GM08714 (cell line): ENCODE measurements around the gene STEAP3.

ENCODE experiments used
- H3K4me3 ChIP-seq: fragments of 200-500 bp; sonication (Bioruptor generic); 2 replicates; pipeline ENCODE4 v1.5.1; 2014; ENCODE audit warnings: mild to moderate bottlenecking, low read length, inconsistent platforms
- ZNF274 ChIP-seq: IDR thresholded peaks from 2 replicates; pipeline ENCODE4 v1.6.1; 2012; ENCODE audit warnings: mild to moderate bottlenecking, low read depth, low read length

The STEAP3 gene

DNA sequence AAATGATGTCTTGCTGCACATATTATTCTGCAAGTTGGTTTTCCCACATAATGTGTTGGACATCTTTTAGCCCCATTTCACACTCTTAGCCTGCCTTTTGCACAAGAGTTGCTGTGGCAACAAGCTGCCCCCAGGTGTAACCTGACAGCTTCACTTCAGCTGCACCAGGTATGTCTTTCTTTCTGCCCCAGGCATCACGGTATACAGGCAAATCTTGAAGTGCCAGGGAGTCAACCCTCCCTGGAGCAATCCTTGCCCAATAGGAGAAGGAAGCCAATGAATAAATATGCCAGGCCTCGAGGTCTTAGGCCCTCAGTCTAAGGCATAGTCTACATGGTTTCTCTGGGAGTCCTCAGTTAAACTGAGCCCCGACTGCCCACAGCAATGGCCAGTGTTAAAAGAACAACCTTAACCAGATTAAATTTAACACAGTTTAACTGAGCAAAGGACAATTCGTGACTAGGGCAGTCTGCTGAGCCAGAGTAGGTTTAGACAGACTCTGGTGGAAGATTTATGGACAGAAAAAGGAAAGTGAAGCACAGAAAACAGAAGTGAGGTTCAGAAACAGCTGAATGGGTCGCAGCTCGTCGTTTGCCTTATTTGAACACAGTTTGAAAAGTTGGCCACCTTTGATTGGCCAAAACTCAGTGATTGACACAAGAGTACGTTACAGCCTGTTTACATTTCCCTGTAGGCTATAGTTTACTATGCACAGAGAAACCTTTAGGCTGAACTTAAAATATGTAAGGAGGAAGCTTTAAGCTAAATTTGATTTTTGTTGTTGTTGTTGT is 33.1 kb upstream of the STEAP3 start:
- no peak for TF ChIP-seq ZNF274
- no peak overlapping the region for H3K4me3 ChIP-seq

DNA sequence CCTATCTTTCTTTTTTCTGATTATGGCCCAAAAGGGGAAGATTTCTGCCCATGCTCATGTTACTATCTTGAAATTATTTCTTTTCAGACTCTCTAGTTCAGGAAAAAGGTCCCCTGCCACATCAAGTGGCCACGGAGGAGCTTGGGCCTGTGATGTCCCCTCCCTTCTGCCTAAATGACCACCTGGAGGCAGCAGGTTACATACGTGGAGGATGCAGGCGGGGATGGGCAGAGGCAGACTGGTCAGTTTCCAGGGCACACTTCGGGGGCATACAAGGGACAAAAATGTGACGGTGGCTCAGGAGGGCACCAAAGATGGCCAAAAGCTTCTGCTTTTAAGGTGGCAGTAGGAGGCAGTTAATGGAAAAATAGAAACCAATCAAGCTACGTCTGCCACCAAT is 30.7 kb upstream of the STEAP3 start:
- TF ChIP-seq ZNF274, result no peak
- no peak overlapping the region for H3K4me3 ChIP-seq

DNA sequence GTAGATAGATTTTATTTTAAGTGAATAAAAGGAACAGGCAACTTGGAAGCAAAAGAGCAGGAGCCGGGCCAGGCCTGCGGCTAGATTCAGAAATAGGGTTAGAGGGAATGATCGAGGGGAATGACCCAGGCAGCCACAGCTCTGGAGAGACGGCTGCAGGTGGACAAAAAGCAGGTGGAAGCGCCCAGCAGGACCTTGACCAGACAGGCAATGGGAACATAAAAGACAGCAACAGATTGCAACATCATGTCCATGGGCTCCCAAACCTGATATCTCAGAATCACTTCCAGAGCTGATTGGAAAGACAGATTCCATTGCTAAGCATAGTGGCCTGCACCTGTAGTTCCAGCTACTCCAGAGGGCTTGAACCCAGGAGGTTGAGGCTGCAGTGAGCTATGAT is 28.6 kb upstream of the STEAP3 start:
- TF ChIP-seq ZNF274, result no peak
- no peak overlapping the region for H3K4me3 ChIP-seq

DNA sequence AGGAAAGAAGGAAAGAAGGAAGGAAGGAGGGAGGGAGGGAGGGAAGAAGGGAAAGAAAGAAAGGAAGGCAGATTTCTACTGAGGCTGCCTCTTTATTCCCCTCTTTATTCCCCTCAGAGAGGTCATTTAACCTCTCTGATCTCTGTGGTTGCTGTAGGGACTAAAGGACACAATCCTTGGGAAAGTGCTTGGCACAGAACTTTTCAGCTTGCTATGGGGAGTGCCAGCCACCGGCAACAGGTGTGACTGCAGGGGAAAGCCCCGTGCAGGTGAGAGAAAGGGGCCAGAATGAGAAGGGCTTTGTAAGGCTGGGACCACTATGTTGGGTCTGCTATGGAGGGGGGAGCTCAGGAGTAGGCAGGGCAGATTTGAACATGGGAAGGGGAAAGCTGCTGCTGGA is 27.7 kb upstream of the STEAP3 start:
- TF ChIP-seq ZNF274, result no peak
- no peak overlapping the region for H3K4me3 ChIP-seq

DNA sequence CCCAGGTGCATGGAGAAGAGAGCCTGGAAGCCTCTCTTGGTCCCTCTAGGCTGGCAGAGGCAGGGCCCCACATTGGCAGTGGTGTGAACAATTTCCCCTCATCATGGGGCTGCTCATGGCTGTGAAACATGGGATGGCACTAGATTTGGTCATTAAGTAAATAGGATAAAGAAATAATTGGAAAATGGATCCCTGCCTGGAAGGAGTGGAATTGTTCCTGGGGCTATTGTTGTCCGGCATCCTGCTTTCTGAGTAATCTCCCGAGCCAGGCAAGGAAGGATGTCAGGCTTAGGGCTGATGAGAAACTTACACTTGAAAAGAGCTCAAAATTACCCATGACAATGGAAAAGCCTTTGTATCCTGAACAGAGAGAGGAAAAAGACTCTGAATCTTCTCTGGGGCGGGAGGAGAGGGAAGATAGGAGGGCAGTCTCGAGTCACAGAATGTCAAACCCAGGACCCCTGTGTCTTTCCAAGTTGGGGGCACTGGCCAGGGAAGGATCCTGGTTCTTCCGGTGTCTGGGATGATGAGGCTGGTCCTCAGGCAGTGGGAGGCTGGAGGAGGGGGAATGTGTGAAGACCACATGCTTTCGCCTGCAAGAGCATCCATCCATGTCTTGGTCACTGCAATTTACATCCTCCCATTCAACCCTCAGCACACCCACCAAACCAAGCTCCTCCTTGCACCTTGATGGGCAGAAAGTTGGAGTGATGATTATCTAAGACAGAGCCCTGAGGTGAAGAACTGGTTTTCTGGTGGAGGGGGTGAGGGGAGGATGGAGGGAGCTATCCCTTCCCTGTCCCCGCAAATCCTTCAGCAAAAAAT is 27.1 kb upstream of the STEAP3 start:
- no peak overlapping the region for H3K4me3 ChIP-seq
- TF ChIP-seq ZNF274, result no peak

DNA sequence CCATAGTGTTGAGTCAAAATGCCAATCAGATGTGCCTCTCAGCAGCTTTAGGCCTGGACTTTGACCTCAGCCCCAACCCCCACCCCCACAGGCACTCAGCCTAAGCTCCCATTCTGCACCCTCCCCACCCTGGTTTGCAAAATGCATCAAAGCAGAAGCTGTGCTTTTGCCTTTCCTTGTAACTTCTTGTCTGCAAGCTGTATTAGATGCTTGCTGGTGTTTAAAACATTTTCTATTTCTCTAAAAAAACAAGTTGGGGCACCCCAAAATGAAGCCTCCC is 26.6 kb upstream of the STEAP3 start:
- no peak overlapping the region for H3K4me3 ChIP-seq
- no peak for TF ChIP-seq ZNF274

DNA sequence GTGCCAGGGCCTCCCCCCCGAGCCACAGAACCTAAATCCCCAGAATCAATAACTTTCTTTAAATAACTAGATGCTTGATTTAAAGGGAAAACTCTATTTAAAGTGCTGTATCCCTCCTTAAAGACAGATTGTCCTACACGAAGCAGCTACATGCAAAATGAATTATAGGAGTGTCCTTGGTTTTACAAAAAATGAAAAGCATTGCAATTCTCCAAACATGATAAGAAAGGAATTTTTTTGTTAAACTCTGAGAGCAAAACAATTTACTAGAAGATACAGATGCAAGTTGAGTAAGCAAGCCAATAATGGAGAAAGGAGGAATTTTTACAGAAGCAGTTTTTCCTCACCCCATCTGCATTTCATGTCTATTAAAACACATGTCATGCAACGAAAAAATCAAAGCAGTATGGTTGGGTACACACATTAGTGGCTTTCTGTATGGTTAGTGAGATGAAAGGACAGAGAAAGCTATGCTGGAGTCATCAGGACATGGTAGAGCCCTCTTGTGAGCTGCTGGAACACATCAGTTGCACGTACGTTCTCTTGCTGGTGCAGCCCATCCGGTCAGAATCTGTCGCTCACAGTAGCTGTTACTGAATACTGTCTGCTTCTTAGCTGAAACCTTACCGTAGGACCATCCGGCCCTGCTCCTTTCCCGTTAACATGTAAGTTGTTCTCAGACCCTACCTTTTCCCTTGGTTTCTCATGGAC is 25.9 kb upstream of the STEAP3 start:
- H3K4me3 ChIP-seq, result no peak overlapping the region
- no peak for TF ChIP-seq ZNF274

DNA sequence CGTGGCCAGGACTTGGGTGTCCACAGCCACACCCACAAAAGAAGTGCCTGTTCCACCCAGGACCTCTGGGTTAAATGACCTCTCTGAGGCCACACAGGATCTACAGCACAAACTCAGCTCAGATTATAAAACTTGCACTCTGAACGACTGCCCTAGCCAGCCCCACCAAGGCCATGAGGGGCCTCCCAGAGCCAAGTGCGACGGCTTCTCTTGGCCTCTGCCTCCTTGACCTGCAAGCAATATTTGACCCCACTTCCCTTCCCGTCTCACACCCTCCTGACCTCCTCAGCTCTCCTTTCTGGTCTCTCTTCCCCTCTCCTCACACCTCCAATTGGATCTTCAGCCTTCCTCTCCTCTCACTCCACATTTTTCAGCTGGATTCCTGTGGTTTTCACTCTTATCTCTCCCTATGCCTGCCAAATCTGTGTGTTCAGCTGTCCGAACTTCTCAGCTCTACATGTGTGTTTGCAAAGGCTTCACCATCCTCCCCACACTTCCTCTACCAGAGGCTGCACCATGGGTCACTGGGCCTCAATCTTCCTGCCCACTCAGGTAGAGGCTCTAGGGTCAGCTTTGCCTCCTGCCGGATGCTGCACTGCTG is 25.3 kb upstream of the STEAP3 start:
- no peak overlapping the region for H3K4me3 ChIP-seq
- no peak for TF ChIP-seq ZNF274

DNA sequence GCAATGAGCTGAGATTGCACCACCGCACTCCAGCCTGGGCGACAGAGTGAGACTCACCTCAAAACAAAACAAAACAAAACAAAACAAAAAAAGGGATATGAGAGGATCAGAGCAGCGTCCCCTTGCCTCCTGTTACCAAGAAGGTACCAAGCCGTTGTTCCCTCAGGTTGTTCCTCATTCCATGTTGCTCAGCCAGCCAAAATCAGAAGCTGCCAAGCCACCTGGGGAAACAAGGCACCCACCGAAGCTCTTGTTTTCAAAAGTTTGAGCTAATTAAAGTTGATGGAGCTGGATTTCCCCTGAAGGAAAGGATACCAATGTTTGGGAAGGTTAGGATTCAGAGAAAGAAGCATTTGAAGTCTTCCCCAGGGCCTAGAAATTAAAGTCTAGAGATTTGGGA is 21.8 kb upstream of the STEAP3 start:
- no peak overlapping the region for H3K4me3 ChIP-seq

DNA sequence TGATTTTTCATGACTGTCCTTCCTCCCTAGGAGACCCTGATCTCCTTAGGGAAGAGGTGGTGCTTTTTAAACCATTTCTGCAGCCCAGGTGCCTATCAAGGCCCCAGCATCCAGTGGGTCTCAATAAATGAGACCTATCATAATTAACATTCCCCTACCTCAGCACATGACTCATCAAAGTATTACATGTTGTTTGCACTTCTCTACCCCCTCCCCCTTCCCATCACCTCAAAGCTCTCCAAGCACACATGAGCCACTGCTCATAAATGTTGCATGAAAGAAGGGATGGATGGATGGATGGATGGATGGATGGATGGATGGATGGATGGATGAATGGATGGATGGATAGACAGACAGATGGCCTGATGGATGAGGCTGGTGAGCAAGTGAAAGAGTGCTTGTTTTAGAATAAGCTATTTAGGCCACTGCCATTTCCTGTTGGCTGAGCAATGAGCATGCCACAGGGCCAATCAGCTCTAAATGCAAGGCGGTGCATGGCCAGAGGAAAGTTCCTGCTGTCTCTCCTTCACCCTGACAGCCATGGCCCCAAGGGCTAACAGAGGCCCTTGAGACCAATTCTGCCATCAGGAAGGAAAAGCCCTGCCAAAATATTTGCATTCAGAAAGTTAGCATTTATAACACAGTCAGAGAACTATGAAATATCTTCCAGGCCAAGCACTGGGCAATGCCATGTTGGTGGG is 20.9 kb upstream of the STEAP3 start:
- no peak for TF ChIP-seq ZNF274
- H3K4me3 ChIP-seq, result no peak overlapping the region

More for the DNA sequence above, 21.8 kb upstream of the STEAP3 start:
- TF ChIP-seq ZNF274, result no peak

DNA sequence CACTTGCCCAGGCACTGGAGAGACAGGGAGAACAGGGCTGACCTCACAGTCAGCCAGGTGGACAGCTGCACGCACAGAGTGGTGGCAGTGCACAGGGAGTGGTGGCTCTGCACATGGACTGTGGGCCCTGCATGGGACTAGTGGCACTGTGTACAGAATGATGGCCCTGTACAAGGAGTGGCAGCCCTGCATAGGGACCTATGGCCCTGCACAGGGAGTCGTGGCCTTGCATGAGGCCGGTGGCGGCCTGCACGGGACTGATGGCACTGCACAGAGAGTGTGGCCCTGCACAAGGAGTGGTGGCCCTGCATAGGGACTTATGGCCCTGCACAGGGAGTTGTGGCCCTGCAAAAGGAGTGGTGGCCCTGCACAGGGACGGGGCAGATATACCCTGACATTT is 19.1 kb upstream of the STEAP3 start:
- no peak overlapping the region for H3K4me3 ChIP-seq
- no peak for TF ChIP-seq ZNF274

DNA sequence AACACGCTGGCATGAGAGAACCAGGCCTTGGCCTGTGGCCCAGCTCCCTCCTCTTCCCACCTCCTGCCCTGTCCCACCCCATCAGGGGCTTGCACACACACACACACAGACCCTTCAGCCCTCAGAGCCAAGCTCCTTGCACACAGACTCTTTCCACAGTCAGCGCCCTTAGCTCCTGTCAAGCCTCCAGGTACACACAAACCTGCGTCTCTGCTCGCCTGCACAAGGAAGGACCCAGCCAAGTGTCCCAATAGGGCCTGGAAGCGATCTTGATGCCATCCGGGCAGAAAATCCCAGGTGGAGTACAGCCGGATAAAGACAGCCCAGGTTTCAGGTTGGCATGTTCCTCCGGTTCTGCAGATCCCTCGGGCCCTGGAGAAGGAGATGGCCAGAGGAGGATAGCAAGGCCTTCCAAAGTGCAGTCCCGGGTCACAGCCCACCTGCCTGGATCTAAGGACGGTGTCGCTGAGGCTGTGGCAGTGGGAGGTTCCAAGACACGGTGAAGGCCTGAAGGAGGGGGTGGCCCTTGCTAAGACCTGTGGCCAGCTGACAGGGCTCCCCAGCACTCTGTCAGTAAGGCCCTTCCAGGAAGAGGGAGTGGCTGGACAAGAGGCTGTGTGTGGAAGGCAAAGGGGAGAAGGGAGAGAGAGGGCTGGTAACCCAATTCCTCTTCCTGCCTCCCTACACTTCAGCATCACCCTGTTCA is 18.5 kb upstream of the STEAP3 start:
- no peak overlapping the region for H3K4me3 ChIP-seq
- no peak for TF ChIP-seq ZNF274

DNA sequence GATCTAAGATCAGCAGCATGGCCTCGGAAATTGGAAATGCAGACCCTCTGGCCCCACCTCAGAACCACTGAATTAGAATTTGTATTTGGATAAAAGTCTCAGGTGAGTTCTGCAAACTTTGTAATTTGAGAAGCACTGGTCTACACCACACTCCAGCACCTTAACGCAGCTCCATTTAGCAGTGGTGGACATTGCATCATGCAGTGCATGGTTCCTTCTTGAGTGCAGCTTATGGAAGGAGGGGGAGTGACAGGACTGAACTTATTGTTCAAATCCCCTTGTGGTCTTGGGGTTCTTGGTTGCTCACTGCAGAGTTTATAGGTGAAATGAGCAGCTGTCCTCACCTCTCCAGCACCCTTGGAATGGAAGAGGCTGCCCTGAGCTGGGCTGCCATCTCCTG is 17.4 kb upstream of the STEAP3 start:
- no peak overlapping the region for H3K4me3 ChIP-seq
- TF ChIP-seq ZNF274, result no peak
